Fibroblast of lung (primary cell): Measurements from ENCODE around the gene PROCA1. TPM values are rescaled to one million over a fixed set of nuclear protein-coding genes. Genes with fewer than 3 reads are reported as not detected.

Source experiments
- DNase-seq, 2 donors: peaks; one replicate each; pipeline versions ENCODE4 v3.0.0 to v3.0.0-alpha.2; 2010; ENCODE audit warnings: low read depth in 2 of 2
- H2AFZ ChIP-seq: 2 replicates; pipeline ENCODE4 v1.5.1; 2012; ENCODE audit warnings: low read length, control low read depth, inconsistent platforms
- H3K27ac ChIP-seq: 2 replicates; pipeline ENCODE4 v1.5.1; 2011; ENCODE audit warnings: low read length, control low read depth; ENCODE audit not compliant: insufficient read depth
- H3K27me3 ChIP-seq: 2 replicates; pipeline ENCODE4 v1.5.1; 2011; ENCODE audit warnings: mild to moderate bottlenecking, low read length; ENCODE audit not compliant: control insufficient read depth, insufficient read depth
- H3K36me3 ChIP-seq: 2 replicates; pipeline ENCODE4 v1.5.1; 2011; ENCODE audit warnings: low read length; ENCODE audit not compliant: control insufficient read depth, insufficient read depth
- H3K4me1 ChIP-seq: 2 replicates; pipeline ENCODE4 v1.5.1; 2011; ENCODE audit warnings: low read length; ENCODE audit not compliant: control insufficient read depth, insufficient read depth; ENCODE audit errors: extremely low read depth
- H3K4me2 ChIP-seq: 2 replicates; pipeline ENCODE4 v1.5.1; 2011; ENCODE audit warnings: low read length, control low read depth; ENCODE audit not compliant: insufficient read depth; ENCODE audit errors: extremely low read depth
- H3K4me3 ChIP-seq, 4 experiments: fragments of 200-600 bp in 1 of 4; sonication (generic) in 1 of 4; replicated peaks in 1 of 4; 2 replicates each; pipeline ENCODE4 v1.5.1; 2011 to 2016; ENCODE audit warnings: low read length in 4 of 4, low read depth in 3 of 4, mild to moderate bottlenecking in 3 of 4, control low read depth in 2 of 4, inconsistent platforms in 1 of 4, mixed read lengths in 1 of 4; ENCODE audit not compliant: insufficient read depth in 1 of 4; ENCODE audit errors: control extremely low read depth in 1 of 4
- H3K79me2 ChIP-seq: 2 replicates; pipeline ENCODE4 v1.5.1; 2012; ENCODE audit warnings: mild to moderate bottlenecking, low read length, inconsistent platforms; ENCODE audit not compliant: control insufficient read depth, insufficient read depth
- H3K9ac ChIP-seq: 2 replicates; pipeline ENCODE4 v1.5.1; 2011; ENCODE audit warnings: mild to moderate bottlenecking, low read length, control low read depth; ENCODE audit not compliant: insufficient read depth
- H3K9me3 ChIP-seq: 2 replicates; pipeline ENCODE4 v1.5.1; 2012; ENCODE audit warnings: low read depth, low read length; ENCODE audit not compliant: control insufficient read depth, insufficient read depth
- H4K20me1 ChIP-seq: 2 replicates; pipeline ENCODE4 v1.5.1; 2011; ENCODE audit warnings: low read length; ENCODE audit not compliant: control insufficient read depth, insufficient read depth; ENCODE audit errors: extremely low read depth
- EZH2 ChIP-seq: IDR thresholded peaks from 2 replicates; pipeline ENCODE4 v1.5.1; 2012; ENCODE audit warnings: low read length, control low read depth, mild to moderate bottlenecking; ENCODE audit errors: missing control alignments
- polyA plus RNA-seq, 2 donors: library from polyadenylated mRNA; depleted of rRNA in 1 of 2; stranded (reverse) in 1 of 2; unstranded in 1 of 2; fragments of >200 nt; gene quantifications; 2 replicates each; pipeline ENCODE4 v1.2.1, GENCODE V29; 2011 to 2012; ENCODE audit warnings: missing spikeins in 1 of 2
- total RNA-seq: library from RNA; depleted of rRNA; stranded (reverse); fragments of >200 nt; gene quantifications from 2 replicates; pipeline ENCODE4 v1.2.1, GENCODE V29; 2014
- TF ChIP-seq, protein P1 (sequence below), 2 donors: IDR thresholded peaks in 1 of 2; conservative IDR thresholded peaks in 1 of 2; 1 replicate in 1 of 2; 2 replicates in 1 of 2; pipeline ENCODE4 v1.5.1; 2011 to 2012; ENCODE audit warnings: low read length in 2 of 2, control low read depth in 1 of 2, inconsistent platforms in 1 of 2, low read depth in 1 of 2, mild to moderate bottlenecking in 1 of 2

Gene PROCA1
- total and polyA plus RNA-seq, 2 donors (not counting 1 experiment from before 2014, with no cell fraction given): 0.85 to 2.6 TPM

DNA sequence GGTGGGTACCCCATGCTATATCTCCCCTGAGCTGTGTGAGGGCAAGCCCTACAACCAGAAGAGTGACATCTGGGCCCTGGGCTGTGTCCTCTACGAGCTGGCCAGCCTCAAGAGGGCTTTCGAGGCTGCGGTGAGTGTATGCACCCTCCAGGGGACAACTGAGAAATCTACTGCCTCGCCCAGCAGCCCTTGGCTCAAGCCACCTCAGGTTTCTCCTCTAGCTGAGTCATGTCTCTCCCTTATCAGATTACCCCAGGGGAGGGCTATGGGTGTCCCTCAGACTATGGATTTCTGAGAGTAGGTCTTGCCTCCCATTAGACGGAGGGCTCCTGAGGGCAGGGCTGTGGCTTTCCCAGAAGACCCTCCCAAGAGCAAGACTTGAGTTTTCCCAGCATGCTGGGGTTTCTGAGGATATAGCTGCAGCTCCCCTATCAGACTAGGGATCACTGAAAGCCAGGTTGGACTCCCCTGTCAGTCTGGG, 23.6 kb upstream of the PROCA1 start:
- no peak overlapping the region for H3K4me3 ChIP-seq
- no peak overlapping the region for H2AFZ ChIP-seq
- H4K20me1 ChIP-seq: no peaks in the 10 kb centered on the region
- no peak overlapping the region for H3K9ac ChIP-seq
- H3K9me3 ChIP-seq: no peaks in the 10 kb centered on the region
- no peaks in the 10 kb centered on the region for H3K4me1 ChIP-seq
- TF ChIP-seq, protein P1, sequence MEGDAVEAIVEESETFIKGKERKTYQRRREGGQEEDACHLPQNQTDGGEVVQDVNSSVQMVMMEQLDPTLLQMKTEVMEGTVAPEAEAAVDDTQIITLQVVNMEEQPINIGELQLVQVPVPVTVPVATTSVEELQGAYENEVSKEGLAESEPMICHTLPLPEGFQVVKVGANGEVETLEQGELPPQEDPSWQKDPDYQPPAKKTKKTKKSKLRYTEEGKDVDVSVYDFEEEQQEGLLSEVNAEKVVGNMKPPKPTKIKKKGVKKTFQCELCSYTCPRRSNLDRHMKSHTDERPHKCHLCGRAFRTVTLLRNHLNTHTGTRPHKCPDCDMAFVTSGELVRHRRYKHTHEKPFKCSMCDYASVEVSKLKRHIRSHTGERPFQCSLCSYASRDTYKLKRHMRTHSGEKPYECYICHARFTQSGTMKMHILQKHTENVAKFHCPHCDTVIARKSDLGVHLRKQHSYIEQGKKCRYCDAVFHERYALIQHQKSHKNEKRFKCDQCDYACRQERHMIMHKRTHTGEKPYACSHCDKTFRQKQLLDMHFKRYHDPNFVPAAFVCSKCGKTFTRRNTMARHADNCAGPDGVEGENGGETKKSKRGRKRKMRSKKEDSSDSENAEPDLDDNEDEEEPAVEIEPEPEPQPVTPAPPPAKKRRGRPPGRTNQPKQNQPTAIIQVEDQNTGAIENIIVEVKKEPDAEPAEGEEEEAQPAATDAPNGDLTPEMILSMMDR (conservative IDR thresholded peaks at IDR 0.05 in 1 of 2, IDR thresholded peaks at IDR 0.05 in 1 of 2; ENCODE audit: low read depth in 1 of 2, low read length in 2 of 2): no peak
- TF ChIP-seq EZH2: no peak
- no peaks in the 10 kb centered on the region for H3K79me2 ChIP-seq
- H3K4me2 ChIP-seq: no peak overlapping the region
- H3K27me3 ChIP-seq: no peaks in the 10 kb centered on the region
- no peak for DNase-seq
- no peak overlapping the region for H3K27ac ChIP-seq
- H3K36me3 ChIP-seq: no peaks in the 10 kb centered on the region

DNA sequence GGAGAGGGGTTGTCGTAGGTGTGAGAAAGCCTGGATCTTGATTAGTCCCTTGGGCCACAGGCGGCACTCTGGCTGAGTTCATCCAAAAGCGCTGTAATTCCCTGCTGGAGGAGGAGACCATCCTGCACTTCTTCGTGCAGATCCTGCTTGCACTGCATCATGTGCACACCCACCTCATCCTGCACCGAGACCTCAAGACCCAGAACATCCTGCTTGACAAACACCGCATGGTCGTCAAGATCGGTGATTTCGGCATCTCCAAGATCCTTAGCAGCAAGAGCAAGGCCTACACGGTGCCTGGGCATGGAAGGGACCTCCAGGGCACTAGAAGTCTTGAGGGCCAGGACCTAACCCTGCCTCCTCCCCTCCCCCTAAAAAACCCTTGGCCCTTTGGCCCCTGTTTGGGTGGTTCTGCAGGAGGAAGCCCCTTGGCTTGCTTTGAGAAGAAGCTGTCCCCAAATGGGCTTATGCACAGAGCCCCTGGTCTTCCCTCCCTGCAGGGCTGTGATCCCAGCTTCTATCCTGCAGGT, 23.1 kb upstream of the PROCA1 start:
- Histone ChIP-seq H3K79me2 (no peaks in the 10 kb centered on the region), H3K4me3 (no peak overlapping the region), H2AFZ (no peak overlapping the region), H3K9me3 (no peaks in the 10 kb centered on the region), H3K4me1 (no peaks in the 10 kb centered on the region), H3K4me2 (no peak overlapping the region), H3K27me3 (no peaks in the 10 kb centered on the region), H4K20me1 (no peaks in the 10 kb centered on the region), H3K36me3 (no peaks in the 10 kb centered on the region), H3K9ac (no peak overlapping the region), H3K27ac (no peak overlapping the region)
- no peak for TF ChIP-seq EZH2
- TF ChIP-seq, protein P1 (conservative IDR thresholded peaks at IDR 0.05 in 1 of 2, IDR thresholded peaks at IDR 0.05 in 1 of 2; ENCODE audit: low read depth in 1 of 2, low read length in 2 of 2): no peak
- DNase-seq: no peak

DNA sequence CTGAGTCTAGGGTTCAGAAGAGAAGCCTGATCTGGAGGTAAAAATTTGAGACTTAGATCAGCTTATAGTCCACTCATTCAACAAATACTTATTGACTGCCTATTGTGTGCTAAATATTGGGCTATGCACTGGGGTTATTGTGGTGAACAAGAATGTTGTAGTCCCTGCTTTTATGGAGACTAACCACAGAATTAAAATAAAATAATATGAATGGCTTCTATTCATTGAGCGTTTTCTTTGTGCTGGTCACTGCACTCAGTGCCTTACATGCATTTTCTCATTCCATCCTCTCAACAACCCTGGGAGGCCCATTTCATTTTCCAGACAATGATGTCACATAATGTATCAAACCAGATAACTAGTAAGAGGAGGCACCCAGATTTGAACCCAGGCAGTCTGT, 21.7 kb upstream of the PROCA1 start:
- DNase-seq: no peak
- TF ChIP-seq EZH2: no peak
- TF ChIP-seq, protein P1 (conservative IDR thresholded peaks at IDR 0.05 in 1 of 2, IDR thresholded peaks at IDR 0.05 in 1 of 2; ENCODE audit: low read depth in 1 of 2, low read length in 2 of 2): no peak
- no peaks in the 10 kb centered on the region for H3K79me2 ChIP-seq
- no peaks in the 10 kb centered on the region for H3K9me3 ChIP-seq
- H4K20me1 ChIP-seq: no peaks in the 10 kb centered on the region
- no peak overlapping the region for H2AFZ ChIP-seq
- no peak overlapping the region for H3K4me2 ChIP-seq
- no peak overlapping the region for H3K27ac ChIP-seq
- no peaks in the 10 kb centered on the region for H3K36me3 ChIP-seq
- no peak overlapping the region for H3K4me3 ChIP-seq
- no peak overlapping the region for H3K9ac ChIP-seq
- H3K27me3 ChIP-seq: no peaks in the 10 kb centered on the region
- H3K4me1 ChIP-seq: no peaks in the 10 kb centered on the region
